Measurements from ENCODE around the gene SLC7A6. TPM values are rescaled to one million over a fixed set of nuclear protein-coding genes. Genes with fewer than 3 reads are reported as not detected.
A peak's percentile ranks its signal among the peaks of the same experiment; 100 is the strongest.

Gene SLC7A6
- total and polyA plus RNA-seq, 8 donors, result 2.9 to 66.1 (median 12.1) TPM

- Histone ChIP-seq H3K9me3 (no peaks in the 10 kb centered on the region), H3K4me1 (peaks cover 39 to 51% (median 48%) of the 10 kb centered on the region in 4 donors), H3K4me3 (no peak overlapping the region), H3K36me3 (no peaks in the 10 kb centered on the region), H3K27me3 (no peaks in the 10 kb centered on the region), H3K27ac (no peak overlapping the region)
- intact Hi-C loops (cut with DNase I; ENCODE audit: low total_unique reads), result no loop called here
- TF ChIP-seq EP300 (IDR thresholded peaks at IDR 0.05) (no peak), POLR2AphosphoS5 (IDR thresholded peaks at IDR 0.05) (no peak), POLR2A (IDR thresholded peaks at IDR 0.05) (no peak), CTCF (IDR thresholded peaks at IDR 0.05) (no peak)
- WGBS, 5 donors, result 83 to 91% (median 88%) methylated on average over 7 of the region's 7 CpGs
- no peak for DNase-seq
Observed at GRCh38 chr16:68242085-68242484, 22.2 kb upstream of the SLC7A6 start.

GRCh38 chr16:68242926-68243858 is 21.1 kb upstream of the SLC7A6 start:
- H3K36me3 ChIP-seq, result no peaks in the 10 kb centered on the region
- H3K27ac ChIP-seq, result no peak overlapping the region
- H3K9me3 ChIP-seq, result no peaks in the 10 kb centered on the region
- DNase-seq, result no peak
- WGBS, 5 donors, result 71 to 91% (median 86%) methylated on average over 7 to 9 of the region's 9 CpGs
- H3K4me3 ChIP-seq, result no peak overlapping the region
- H3K27me3 ChIP-seq, result no peaks in the 10 kb centered on the region
- TF ChIP-seq EP300 (IDR thresholded peaks at IDR 0.05), result no peak
- TF ChIP-seq CTCF (IDR thresholded peaks at IDR 0.05), result no peak
- no peak for TF ChIP-seq POLR2A (IDR thresholded peaks at IDR 0.05)
- TF ChIP-seq POLR2AphosphoS5 (IDR thresholded peaks at IDR 0.05), result no peak
- intact Hi-C loops (cut with DNase I; ENCODE audit: low total_unique reads), result no loop called here
- peaks cover 34 to 54% (median 48%) of the 10 kb centered on the region in 4 donors for H3K4me1 ChIP-seq

- Histone ChIP-seq H3K4me3 (peak overlapping the region; percentile 63 to 86 (median 76)), H3K27me3 (no peaks in the 10 kb centered on the region), H3K9me3 (no peaks in the 10 kb centered on the region), H3K27ac (peak overlapping the region; percentile 28 to 78 (median 67)), H3K4me1 (peaks cover 28 to 47% (median 39%) of the 10 kb centered on the region in 4 donors), H3K36me3 (peaks cover 0 to 10% (median 9%) of the 10 kb centered on the region in 4 donors)
- no peak for TF ChIP-seq EP300 (IDR thresholded peaks at IDR 0.05)
- no peak for TF ChIP-seq POLR2A (IDR thresholded peaks at IDR 0.05)
- no peak for TF ChIP-seq POLR2AphosphoS5 (IDR thresholded peaks at IDR 0.05)
- no peak for TF ChIP-seq CTCF (IDR thresholded peaks at IDR 0.05)
- no peak for DNase-seq
- intact Hi-C loops (cut with DNase I; ENCODE audit: low total_unique reads), result no loop called here
- WGBS, 5 donors, result 4 to 8% (median 5%) methylated on average over 17 to 20 of the region's 20 CpGs
Observed at GRCh38 chr16:68244481-68244902, 19.8 kb upstream of the SLC7A6 start.

GRCh38 chr16:68244903-68245853 is 19.1 kb upstream of the SLC7A6 start, which contains the start of gene PLA2G15:
Gene PLA2G15 (plus strand): TSS chr16:68245373. CDS start chr16:68245427, 54 bp downstream.
- Histone ChIP-seq H3K27ac (peak within 1 kb of the TSS; percentile 28 to 78 (median 75)), H3K27me3 (no peaks in the 10 kb centered on the region), H3K36me3 (peaks cover 0 to 17% (median 15%) of the 10 kb centered on the region in 4 donors), H3K9me3 (no peaks in the 10 kb centered on the region), H3K4me1 (peaks cover 21 to 41% (median 33%) of the 10 kb centered on the region in 4 donors), H3K4me3 (peak within 1 kb of the TSS; percentile 63 to 86 (median 76))
- peak; percentile 96 to 98 for DNase-seq
- intact Hi-C loops (cut with DNase I; ENCODE audit: low total_unique reads), result loop anchor here (5.0 kb wide), 1 partner anchor 77 kb away; no protein-coding TSS in a partner anchor
- TF ChIP-seq CTCF (IDR thresholded peaks at IDR 0.05), result no peak
- TF ChIP-seq EP300 (IDR thresholded peaks at IDR 0.05), result no peak
- TF ChIP-seq POLR2A (IDR thresholded peaks at IDR 0.05), result peak in 1 of 4 donors; percentile 27
- TF ChIP-seq POLR2AphosphoS5 (IDR thresholded peaks at IDR 0.05), result peak in 2 of 3 donors; percentile 62 to 68
- 0 to 2% (median 1%) methylated on average over 22 to 75 of the region's 75 CpGs for WGBS, 5 donors

All from stomach (tissue), 9 donors.